Measurements from ENCODE around the gene SNORC. TPM values are rescaled to one million over a fixed set of nuclear protein-coding genes. Genes with fewer than 3 reads are reported as not detected.

SNORC gene
- total RNA-seq, 1 donor from 2014 or later, result 3.0 TPM

DNA sequence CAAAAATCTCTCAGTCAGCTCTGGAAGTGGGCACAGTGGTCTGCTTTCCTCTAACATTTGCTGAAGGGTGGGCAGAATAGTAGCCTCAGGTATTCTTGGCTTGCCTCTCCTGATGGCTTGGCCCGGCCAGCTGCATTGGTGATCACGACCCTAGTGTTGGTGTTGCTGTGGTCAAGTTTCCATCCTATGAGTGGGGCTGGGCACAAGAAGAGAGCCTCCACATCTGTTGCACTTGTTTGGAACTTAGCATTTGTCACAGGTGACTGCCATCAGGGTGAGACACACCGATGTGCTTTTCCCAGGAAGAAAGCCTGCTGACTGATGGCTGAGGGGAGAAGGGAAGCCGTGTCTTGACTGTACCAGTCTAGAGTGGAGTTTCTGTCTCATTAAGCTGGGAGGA lies 33.1 kb upstream of the SNORC start:
- no peak for DNase-seq (ENCODE audit: low read depth, low spot score)
- Mint-ChIP-seq H3K4me3 (no peak overlapping the region), H3K36me3 (ENCODE audit: low read depth) (peaks cover 9% of the 10 kb centered on the region), H3K27me3 (ENCODE audit: low read depth) (no peaks in the 10 kb centered on the region), H3K4me1 (peaks cover 19% of the 10 kb centered on the region), H3K27ac (ENCODE audit: unreplicated experiment) (no peak overlapping the region), H3K9me3 (no peaks in the 10 kb centered on the region)
- TF ChIP-seq CTCF (conservative IDR thresholded peaks at IDR 0.05), result no peak

- TF ChIP-seq CTCF (conservative IDR thresholded peaks at IDR 0.05), result no peak
- DNase-seq (ENCODE audit: low read depth, low spot score), result no peak
- no peaks in the 10 kb centered on the region for H3K9me3 Mint-ChIP-seq
- peaks cover 9% of the 10 kb centered on the region for H3K36me3 Mint-ChIP-seq (ENCODE audit: low read depth)
- peak overlapping the region; percentile 31 for H3K27ac Mint-ChIP-seq (ENCODE audit: unreplicated experiment)
- H3K4me1 Mint-ChIP-seq, result peaks cover 19% of the 10 kb centered on the region
- H3K4me3 Mint-ChIP-seq, result no peak overlapping the region
- H3K27me3 Mint-ChIP-seq (ENCODE audit: low read depth), result no peaks in the 10 kb centered on the region
Observed at GRCh38 chr2:232838406-232838874, 31.6 kb upstream of the SNORC start.

DNA sequence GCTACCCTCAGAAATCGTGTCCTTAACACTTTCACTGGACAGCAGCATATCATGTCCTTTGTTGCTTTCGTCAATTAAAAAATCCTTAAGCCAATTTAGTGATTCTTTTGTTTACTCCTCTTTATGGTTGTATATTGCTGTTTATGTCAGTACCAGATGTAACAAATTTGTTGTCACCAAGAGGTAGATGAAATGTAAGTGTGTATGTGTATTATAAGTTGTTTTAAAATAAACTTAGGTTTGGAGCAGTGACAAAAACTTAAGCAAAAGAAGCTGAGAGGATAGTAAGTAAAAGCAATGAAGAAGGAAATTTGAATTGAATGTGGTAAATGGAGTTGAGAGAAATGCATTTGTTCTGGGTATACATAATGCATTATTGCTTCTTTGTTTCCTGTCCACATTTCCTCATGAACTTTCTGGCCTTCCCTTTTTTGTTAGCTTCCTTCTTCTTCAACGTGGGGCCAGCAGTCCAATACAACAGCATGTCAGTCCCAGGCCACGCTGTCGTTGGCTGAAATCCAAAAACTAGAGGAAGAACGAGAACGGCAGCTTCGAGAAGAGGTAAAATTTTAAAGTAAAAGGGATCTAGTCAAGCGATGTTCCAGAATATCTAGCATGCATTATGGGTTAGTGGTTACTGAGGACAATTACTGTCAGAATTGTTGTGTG lies 30.5 kb upstream of the SNORC start:
- peaks cover 9% of the 10 kb centered on the region for H3K36me3 Mint-ChIP-seq (ENCODE audit: low read depth)
- no peaks in the 10 kb centered on the region for H3K27me3 Mint-ChIP-seq (ENCODE audit: low read depth)
- H3K27ac Mint-ChIP-seq (ENCODE audit: unreplicated experiment), result peak overlapping the region; percentile 85
- H3K4me3 Mint-ChIP-seq, result no peak overlapping the region
- no peaks in the 10 kb centered on the region for H3K9me3 Mint-ChIP-seq
- peaks cover 19% of the 10 kb centered on the region for H3K4me1 Mint-ChIP-seq
- no peak for DNase-seq (ENCODE audit: low read depth, low spot score)
- TF ChIP-seq CTCF (conservative IDR thresholded peaks at IDR 0.05), result no peak

GRCh38 chr2:232842689-232843088 lies 27.4 kb upstream of the SNORC start:
- Mint-ChIP-seq H3K4me1 (peaks cover 19% of the 10 kb centered on the region), H3K27me3 (ENCODE audit: low read depth) (no peaks in the 10 kb centered on the region), H3K36me3 (ENCODE audit: low read depth) (peaks cover 12% of the 10 kb centered on the region), H3K4me3 (no peak overlapping the region), H3K27ac (ENCODE audit: unreplicated experiment) (no peak overlapping the region), H3K9me3 (no peaks in the 10 kb centered on the region)
- TF ChIP-seq CTCF (conservative IDR thresholded peaks at IDR 0.05), result no peak
- DNase-seq (ENCODE audit: low read depth, low spot score), result no peak

DNA sequence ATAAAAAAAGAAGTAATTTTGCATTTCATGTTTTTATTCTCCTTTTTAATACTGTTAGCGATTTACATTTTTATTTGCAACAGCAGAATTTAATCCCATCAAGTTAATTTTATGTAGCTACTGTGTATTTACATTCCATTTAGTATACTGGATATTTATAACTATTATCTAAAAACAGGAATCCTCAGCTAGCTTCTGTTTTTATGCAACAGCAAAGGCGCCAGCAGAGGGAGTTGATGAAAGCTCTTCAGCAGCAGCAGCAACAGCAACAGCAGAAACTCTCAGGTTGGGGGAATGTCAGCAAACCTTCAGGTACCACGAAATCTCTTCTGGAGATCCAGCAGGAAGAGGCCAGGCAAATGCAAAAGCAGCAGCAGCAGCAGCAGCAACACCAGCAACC lies 26.2 kb upstream of the SNORC start:
- Mint-ChIP-seq H3K4me1 (peaks cover 7% of the 10 kb centered on the region), H3K27me3 (ENCODE audit: low read depth) (no peaks in the 10 kb centered on the region), H3K4me3 (no peak overlapping the region), H3K36me3 (ENCODE audit: low read depth) (peaks cover 12% of the 10 kb centered on the region), H3K9me3 (no peaks in the 10 kb centered on the region), H3K27ac (ENCODE audit: unreplicated experiment) (no peak overlapping the region)
- peak; percentile 37 for TF ChIP-seq CTCF (conservative IDR thresholded peaks at IDR 0.05)
- no peak for DNase-seq (ENCODE audit: low read depth, low spot score)
